ENCODE results near the gene MYG1.

Gene MYG1

DNA sequence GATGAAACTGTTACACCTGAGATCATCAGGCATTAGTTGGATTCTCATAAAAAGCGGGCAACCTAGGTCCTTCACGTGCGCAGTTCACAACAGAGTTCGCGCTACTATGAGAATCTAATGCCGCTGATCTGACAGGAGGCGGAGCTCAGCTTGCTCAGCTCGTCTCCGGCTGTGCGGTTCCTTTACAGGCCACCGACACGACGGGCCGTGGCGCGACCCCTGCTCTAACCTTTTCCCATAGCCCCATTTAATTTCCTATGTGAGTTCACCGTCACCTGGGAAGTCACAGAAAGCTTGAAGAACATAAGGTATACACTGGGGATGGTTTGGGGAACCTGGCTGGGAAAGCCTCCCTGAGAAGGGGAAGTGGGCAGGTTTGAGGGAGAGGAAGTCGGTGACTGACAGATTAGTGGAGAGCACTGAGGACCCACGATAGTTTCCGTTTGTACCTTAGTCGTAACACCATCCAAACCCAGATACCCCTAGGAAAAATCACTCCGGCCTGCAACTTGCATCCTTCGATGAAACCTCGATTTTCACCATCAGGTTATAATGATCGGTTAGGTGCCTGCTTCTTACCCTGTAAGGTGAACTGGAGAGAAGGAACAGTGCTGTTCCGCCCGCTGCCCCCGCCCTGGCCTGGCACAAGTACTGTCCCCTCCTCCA, 24.8 kb downstream of the MYG1 start:
- TF ChIP-seq, protein P1, sequence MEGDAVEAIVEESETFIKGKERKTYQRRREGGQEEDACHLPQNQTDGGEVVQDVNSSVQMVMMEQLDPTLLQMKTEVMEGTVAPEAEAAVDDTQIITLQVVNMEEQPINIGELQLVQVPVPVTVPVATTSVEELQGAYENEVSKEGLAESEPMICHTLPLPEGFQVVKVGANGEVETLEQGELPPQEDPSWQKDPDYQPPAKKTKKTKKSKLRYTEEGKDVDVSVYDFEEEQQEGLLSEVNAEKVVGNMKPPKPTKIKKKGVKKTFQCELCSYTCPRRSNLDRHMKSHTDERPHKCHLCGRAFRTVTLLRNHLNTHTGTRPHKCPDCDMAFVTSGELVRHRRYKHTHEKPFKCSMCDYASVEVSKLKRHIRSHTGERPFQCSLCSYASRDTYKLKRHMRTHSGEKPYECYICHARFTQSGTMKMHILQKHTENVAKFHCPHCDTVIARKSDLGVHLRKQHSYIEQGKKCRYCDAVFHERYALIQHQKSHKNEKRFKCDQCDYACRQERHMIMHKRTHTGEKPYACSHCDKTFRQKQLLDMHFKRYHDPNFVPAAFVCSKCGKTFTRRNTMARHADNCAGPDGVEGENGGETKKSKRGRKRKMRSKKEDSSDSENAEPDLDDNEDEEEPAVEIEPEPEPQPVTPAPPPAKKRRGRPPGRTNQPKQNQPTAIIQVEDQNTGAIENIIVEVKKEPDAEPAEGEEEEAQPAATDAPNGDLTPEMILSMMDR (IDR thresholded peaks at IDR 0.05; ENCODE audit: extremely low read depth, missing control alignments), result no peak
- peak; percentile 79 for DNase-seq (ENCODE audit: low spot score)

DNA sequence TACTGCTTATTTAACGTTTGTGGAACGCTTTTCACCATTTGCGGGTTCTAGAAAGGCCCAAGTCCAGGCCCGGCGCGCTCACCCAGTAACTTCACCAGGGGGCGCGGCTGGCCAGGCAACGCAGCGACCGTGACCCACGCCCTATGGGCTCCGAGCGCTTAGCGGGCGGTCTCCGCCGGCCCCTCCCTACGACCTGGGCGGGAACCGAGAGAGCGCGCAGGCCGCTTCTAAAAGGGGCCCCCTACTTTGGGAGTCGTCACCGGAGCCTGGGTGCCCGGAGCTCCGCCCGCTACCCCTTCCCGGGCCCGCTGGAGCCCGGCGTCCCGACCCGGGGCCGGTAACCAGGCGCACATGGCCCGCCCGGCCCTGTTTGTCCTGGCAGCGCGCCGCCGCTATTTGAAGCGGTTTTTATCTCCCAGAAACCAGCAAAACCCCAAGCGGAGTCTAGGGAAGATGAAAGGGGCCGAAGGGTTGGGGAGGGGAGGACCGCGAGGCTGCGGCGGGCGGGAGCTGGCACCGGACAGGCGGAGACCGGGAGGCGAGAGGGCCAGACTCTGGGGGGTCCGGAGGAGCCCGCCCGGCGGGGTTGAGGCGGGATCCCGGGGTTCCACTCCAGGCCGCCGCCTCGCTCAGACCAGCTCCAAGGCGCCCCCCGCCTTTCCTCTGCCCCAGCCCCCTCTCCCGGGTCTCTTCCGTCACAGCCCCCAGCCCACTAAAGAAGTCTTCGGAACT, 25.4 kb downstream of the MYG1 start:
- TF ChIP-seq, protein P1 (IDR thresholded peaks at IDR 0.05; ENCODE audit: extremely low read depth, missing control alignments), result peak; percentile 84
- peak; percentile 97 for DNase-seq (ENCODE audit: low spot score)

DNA sequence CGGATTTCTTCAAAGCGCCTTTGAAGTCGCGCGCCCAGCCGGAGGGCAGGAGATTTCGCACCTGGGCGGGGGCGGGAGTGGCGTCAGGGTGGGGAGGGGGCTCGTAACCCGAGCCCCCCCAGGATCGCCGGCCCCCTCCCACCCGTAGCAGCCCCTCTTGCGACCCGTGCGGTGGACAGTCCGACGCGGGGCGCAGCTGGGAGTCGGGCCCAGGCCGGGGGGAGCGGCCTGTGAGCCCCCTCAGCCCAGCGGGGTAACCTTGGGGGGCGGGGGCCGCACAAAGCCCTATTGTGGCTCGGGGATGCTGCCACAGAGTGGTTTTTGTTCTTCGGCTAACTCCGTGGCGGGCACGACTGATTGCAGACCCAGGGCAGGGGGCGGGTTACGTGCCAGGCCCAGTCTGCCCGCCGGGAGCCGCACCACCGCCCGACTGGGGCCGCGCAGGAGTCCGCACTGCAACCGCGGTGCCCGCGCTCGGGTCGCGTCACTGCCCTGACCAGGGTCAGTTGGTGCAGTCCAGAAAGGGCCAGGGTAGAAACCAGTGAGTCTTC, 26.1 kb downstream of the MYG1 start:
- TF ChIP-seq, protein P1 (IDR thresholded peaks at IDR 0.05; ENCODE audit: extremely low read depth, missing control alignments), result no peak
- peak; percentile 57 for DNase-seq (ENCODE audit: low spot score)

DNA sequence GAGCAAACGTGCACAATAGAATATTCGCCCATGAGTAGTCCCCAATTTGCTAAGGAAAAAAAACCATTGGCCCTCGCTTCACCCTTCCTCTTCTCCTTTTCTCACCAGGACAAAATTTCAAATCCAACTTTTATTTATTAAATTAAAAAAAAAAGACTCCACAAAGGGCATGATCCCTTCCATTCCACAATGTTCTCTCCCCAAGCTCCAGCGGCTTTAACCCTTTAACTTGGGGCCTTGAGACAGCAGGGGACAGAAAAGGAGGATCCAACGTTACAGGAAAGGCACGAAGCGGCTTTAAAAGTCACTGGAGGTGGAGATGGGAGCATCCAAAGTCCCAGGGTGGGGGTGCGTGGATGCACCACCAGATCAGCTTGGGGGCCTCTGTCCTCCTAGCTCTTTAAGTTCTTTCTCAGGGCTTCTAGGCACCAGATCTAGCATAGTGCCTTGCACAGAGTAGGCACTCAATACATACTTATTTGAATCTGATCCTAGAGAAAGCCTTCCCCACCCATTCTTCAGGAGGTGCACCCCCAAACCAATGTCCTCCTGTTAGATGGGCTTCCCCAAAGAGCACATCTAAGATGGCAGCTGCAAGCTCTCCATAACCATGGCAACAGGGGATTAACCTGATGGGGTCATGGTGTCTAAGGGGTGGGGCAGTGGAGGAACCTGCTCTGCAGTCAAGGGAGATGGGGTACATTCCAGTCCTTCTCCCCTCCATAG, 27.1 kb downstream of the MYG1 start:
- TF ChIP-seq, protein P1 (IDR thresholded peaks at IDR 0.05; ENCODE audit: extremely low read depth, missing control alignments), result no peak
- DNase-seq (ENCODE audit: low spot score), result no peak

DNA sequence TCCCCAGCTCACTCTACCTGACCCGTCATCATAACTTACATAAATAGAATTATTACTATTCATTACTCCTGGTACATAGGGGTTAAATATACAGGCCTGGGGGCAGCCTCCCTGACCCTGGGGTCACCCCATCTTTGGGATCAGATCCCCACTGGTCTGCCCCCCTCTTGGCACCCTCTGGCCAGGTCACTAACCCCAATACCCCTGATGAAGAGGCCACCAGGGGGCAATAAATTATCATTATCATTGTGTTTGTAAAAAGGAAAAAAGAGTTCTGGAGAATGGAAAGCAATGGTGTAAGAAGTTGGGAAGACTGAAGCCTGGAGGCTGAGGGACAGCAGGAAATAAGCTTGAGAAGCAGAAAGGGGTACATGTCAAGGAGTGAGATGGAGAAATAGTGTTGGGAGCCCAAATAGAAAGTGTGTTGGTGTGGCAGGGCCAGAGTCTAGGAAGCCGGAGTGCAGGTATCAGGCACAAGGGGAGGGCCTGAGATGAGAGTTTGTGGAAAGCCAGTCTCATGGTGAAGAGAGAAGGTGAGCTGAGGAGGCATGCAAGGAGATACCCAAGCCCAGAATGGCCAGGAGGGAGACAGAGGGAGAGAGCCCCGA, 28.0 kb downstream of the MYG1 start:
- TF ChIP-seq, protein P1 (IDR thresholded peaks at IDR 0.05; ENCODE audit: extremely low read depth, missing control alignments), result no peak
- DNase-seq (ENCODE audit: low spot score), result no peak

DNA sequence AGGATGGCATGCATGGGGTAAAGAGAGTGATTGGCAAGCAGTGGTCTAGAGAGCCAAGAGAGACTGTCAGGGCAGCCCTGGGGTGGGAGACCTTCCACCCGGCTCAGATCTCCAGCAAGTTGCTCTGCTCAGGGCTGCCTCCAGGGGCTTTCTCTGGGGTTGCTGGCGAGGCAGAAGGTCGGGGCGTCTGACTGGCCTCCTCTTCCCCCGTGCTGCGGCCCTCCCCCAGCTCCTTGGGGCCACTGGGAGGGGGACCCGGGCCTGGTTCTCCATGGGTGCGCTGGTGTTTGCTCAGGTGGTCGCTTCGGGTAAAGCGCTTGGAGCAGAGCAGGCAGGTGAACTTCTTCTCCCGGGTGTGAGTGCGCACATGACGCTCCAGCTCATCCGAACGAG, 28.5 kb downstream of the MYG1 start:
- DNase-seq (ENCODE audit: low spot score), result no peak
- TF ChIP-seq, protein P1 (IDR thresholded peaks at IDR 0.05; ENCODE audit: extremely low read depth, missing control alignments), result no peak

Measured in GM20000 (cell line).